A549 (cell line): ENCODE measurements around the gene MGAT5. TPM values are rescaled to one million over a fixed set of nuclear protein-coding genes. Genes with fewer than 3 reads are reported as not detected.

Source experiments
- ATAC-seq, 2 experiments: fragments of 200-7000 bp in 1 of 2; fragments of >200 bp in 1 of 2; cut with Nextera tagmentation in 1 of 2; cut with Tn5 transposase in 1 of 2; 3 replicates each; pipeline versions ENCODE4 v1.8.0 to v1.9.1; 2018 to 2020; ENCODE audit warnings: mild to moderate bottlenecking in 1 of 2, moderate library complexity in 1 of 2
- CTCF ChIA-PET: fragments of 300-600 bp; sonication (Branson Sonifier 250); formaldehyde crosslinking; extraction: SDS; loops from one replicate; lab custom pipeline; 2021; ENCODE audit warnings: antibody characterized with exemption, inconsistent platforms; lab: Yijun Ruan, JAX
- POLR2A ChIA-PET: fragments of 350-600 bp; formaldehyde crosslinking; extraction: SDS; loops from one replicate; lab custom pipeline; 2021; ENCODE audit warnings: antibody characterized with exemption, inconsistent platforms; lab: Yijun Ruan, JAX
- DNase-seq, 2 experiments: peaks; one replicate each; pipeline versions ENCODE4 v3.0.0 to v3.0.0-alpha.2; 2011 to 2016; ENCODE audit warnings: low read depth in 1 of 2, low spot score in 1 of 2
- FAIRE-seq: peaks from 2 replicates; lab custom pipeline; 2011; peaks lifted over from hg19 to GRCh38; lab: Jason Lieb, UNC
- H3K27ac ChIP-seq, 2 experiments: fragments of >200 bp; sonication (Bioruptor Twin); formaldehyde crosslinking; 3 replicates each; pipeline ENCODE4 v1.5.1; 2016 to 2017
- H3K4me1 ChIP-seq: fragments of >200 bp; sonication (Bioruptor Twin); formaldehyde crosslinking; 3 replicates; pipeline ENCODE4 v1.6.1; 2016
- H3K4me2 ChIP-seq: fragments of >200 bp; sonication (Bioruptor Twin); formaldehyde crosslinking; 3 replicates; pipeline ENCODE4 v1.6.1; 2016
- H3K4me3 ChIP-seq: fragments of >200 bp; sonication (Bioruptor Twin); formaldehyde crosslinking; 3 replicates; pipeline ENCODE4 v1.5.1; 2016
- H3K9me3 ChIP-seq: fragments of >200 bp; sonication (Bioruptor Twin); formaldehyde crosslinking; 3 replicates; pipeline ENCODE4 v1.6.1; 2016
- ATOH8 ChIP-seq: fragments of 250-450 bp; sonication (Bioruptor Pico); IDR thresholded peaks from 2 replicates; pipeline ENCODE4 v1.5.0; 2020; ENCODE audit warnings: low read depth, mild to moderate bottlenecking, moderate library complexity
- BHLHE40 ChIP-seq: IDR thresholded peaks from 2 replicates; pipeline ENCODE4 v1.6.1; 2012; ENCODE audit warnings: low read depth, low read length, inconsistent platforms
- CEBPB ChIP-seq, 2 experiments: fragments of >200 bp in 1 of 2; sonication (Bioruptor Twin) in 1 of 2; formaldehyde crosslinking in 1 of 2; IDR thresholded peaks; 2 replicates each; pipeline ENCODE4 v1.6.1; 2012 to 2016
- CHD4 ChIP-seq: fragments of 200-600 bp; sonication (generic); IDR thresholded peaks from 2 replicates; pipeline ENCODE4 v1.6.1; 2016; ENCODE audit warnings: antibody characterized with exemption, mild to moderate bottlenecking, borderline replicate concordance
- FOSB ChIP-seq: fragments of 250-450 bp; sonication (Bioruptor Pico); IDR thresholded peaks from 2 replicates; pipeline ENCODE4 v1.5.0; 2020; ENCODE audit warnings: mild to moderate bottlenecking, moderate library complexity
- FOXS1 ChIP-seq: fragments of 250-450 bp; sonication (Bioruptor Pico); IDR thresholded peaks from 2 replicates; pipeline ENCODE4 v1.5.0; 2020; ENCODE audit warnings: mild to moderate bottlenecking, moderate library complexity
- GATA3 ChIP-seq: IDR thresholded peaks from 2 replicates; pipeline ENCODE4 v1.6.1; 2012; ENCODE audit warnings: borderline replicate concordance
- HDAC2 ChIP-seq: fragments of 200-600 bp; sonication (generic); IDR thresholded peaks from 2 replicates; pipeline ENCODE4 v1.6.1; 2016
- HES2 ChIP-seq: fragments of >200 bp; sonication (Bioruptor Twin); formaldehyde crosslinking; IDR thresholded peaks from 2 replicates; pipeline ENCODE4 v1.6.1; 2016
- HOXA7 ChIP-seq: fragments of 250-450 bp; sonication (Bioruptor Pico); IDR thresholded peaks from 2 replicates; pipeline ENCODE4 v1.5.0; 2020; ENCODE audit warnings: mild to moderate bottlenecking, moderate library complexity
- HOXB13 ChIP-seq: fragments of 250-450 bp; sonication (Bioruptor Pico); IDR thresholded peaks from 2 replicates; pipeline ENCODE4 v1.5.0; 2020; ENCODE audit warnings: low read depth, mild to moderate bottlenecking, moderate library complexity
- HOXB5 ChIP-seq: fragments of 250-450 bp; sonication (Bioruptor Pico); IDR thresholded peaks from 2 replicates; pipeline ENCODE4 v1.5.0; 2020; ENCODE audit warnings: mild to moderate bottlenecking, moderate library complexity
- JUN ChIP-seq, 2 experiments: fragments of >200 bp; sonication (Bioruptor Twin); formaldehyde crosslinking; IDR thresholded peaks; 2 replicates in 1 of 2; 3 replicates in 1 of 2; pipeline ENCODE4 v1.6.1; 2016 to 2017
- KDM1A ChIP-seq: fragments of 200-600 bp; sonication (generic); IDR thresholded peaks from 2 replicates; pipeline ENCODE4 v1.6.1; 2016; ENCODE audit warnings: low read depth, mild to moderate bottlenecking
- MAFK ChIP-seq: fragments of 450-650 bp; IDR thresholded peaks from 2 replicates; pipeline ENCODE4 v1.6.1; 2014; ENCODE audit not compliant: partially characterized antibody
- MAX ChIP-seq: IDR thresholded peaks from 2 replicates; pipeline ENCODE4 v1.6.1; 2012
- MYC ChIP-seq: IDR thresholded peaks from 2 replicates; pipeline ENCODE4 v1.6.1; 2012; ENCODE audit warnings: mild to moderate bottlenecking, inconsistent platforms, low read length, improper control_type of control experiment, borderline replicate concordance
- NR3C1 ChIP-seq: fragments of >200 bp; sonication (Bioruptor Twin); formaldehyde crosslinking; IDR thresholded peaks from 3 replicates; pipeline ENCODE4 v1.6.1; 2017
- PBX3 ChIP-seq: IDR thresholded peaks from 2 replicates; pipeline ENCODE4 v1.6.1; 2012
- RAD21 ChIP-seq, 2 experiments: fragments of >200 bp in 1 of 2; sonication (Bioruptor Twin) in 1 of 2; formaldehyde crosslinking in 1 of 2; IDR thresholded peaks in 1 of 2; conservative IDR thresholded peaks in 1 of 2; 2 replicates in 1 of 2; 3 replicates in 1 of 2; pipeline ENCODE4 v1.6.1; 2012 to 2018; ENCODE audit warnings: inconsistent platforms in 1 of 2
- RCOR1 ChIP-seq: fragments of 150-350 bp; IDR thresholded peaks from 2 replicates; pipeline ENCODE4 v1.6.1; 2014; ENCODE audit warnings: antibody characterized with exemption, low read length, low read depth
- REST ChIP-seq: fragments of 200-600 bp; sonication (generic); IDR thresholded peaks from 2 replicates; pipeline ENCODE4 v1.6.1; 2016; ENCODE audit warnings: antibody characterized with exemption, mild to moderate bottlenecking, moderate library complexity
- RFX5 ChIP-seq: fragments of 450-650 bp; IDR thresholded peaks from 2 replicates; pipeline ENCODE4 v1.7.1; 2014; ENCODE audit warnings: antibody characterized with exemption, mild to moderate bottlenecking, moderate library complexity
- SMC3 ChIP-seq: fragments of >200 bp; sonication (Bioruptor Twin); formaldehyde crosslinking; IDR thresholded peaks from 3 replicates; pipeline ENCODE4 v1.6.1; 2018; ENCODE audit warnings: inconsistent platforms
- TFCP2L1 ChIP-seq: fragments of 250-450 bp; sonication (Bioruptor Pico); IDR thresholded peaks from 2 replicates; pipeline ENCODE4 v1.5.0; 2021; ENCODE audit warnings: mild to moderate bottlenecking
- TP53 ChIP-seq: fragments of 250-450 bp; sonication (Bioruptor Pico); IDR thresholded peaks from 2 replicates; pipeline ENCODE4 v1.5.0; 2021; ENCODE audit warnings: mild to moderate bottlenecking, moderate library complexity
- ZNF302 ChIP-seq: fragments of 250-450 bp; sonication (Bioruptor Pico); IDR thresholded peaks from 2 replicates; pipeline ENCODE4 v1.9.0; 2021; ENCODE audit warnings: inconsistent platforms, mild to moderate bottlenecking, moderate library complexity
- ZSCAN20 ChIP-seq: fragments of 250-450 bp; sonication (Bioruptor Pico); IDR thresholded peaks from 2 replicates; pipeline ENCODE4 v1.8.0; 2022; ENCODE audit warnings: mild to moderate bottlenecking, moderate library complexity
- WGBS: methylation state at CpG from one replicate; pipeline ENCODE4 v1.1.6; 2017; ENCODE audit errors: missing lambda C conversion rate; 5-methylcytosine and 5-hydroxymethylcytosine counted together
- polyA plus RNA-seq, 4 experiments: library from polyadenylated mRNA; depleted of rRNA in 3 of 4; stranded (reverse); fragments of >200 nt; fragmentation: RNase III in 1 of 4; extraction: RNeasy Plus Mini Kit Qiagen cat#74134 plus additional on column Dnase treatment in 1 of 4; gene quantifications; 2 replicates in 3 of 4; 3 replicates in 1 of 4; pipeline ENCODE4 v1.2.3, GENCODE V29; 2011 to 2017

The MGAT5 gene
- polyA plus RNA-seq, 2 of the 4 experiments (the other 2 are of a cell fraction): 13.2 to 17.1 TPM

- H3K4me3 ChIP-seq: no peak overlapping the region
- FAIRE-seq (no peak), ATAC-seq (no peak), DNase-seq (no peak)
- 86% methylated on average over 1 of the region's 1 CpG for WGBS
- no peaks in the 10 kb centered on the region for H3K4me1 ChIP-seq
- 0 out of 3 replicates have a peak, but pooled peaks cover 1% of the 10 kb centered on the region for H3K9me3 ChIP-seq
- TF ChIP-seq PBX3 (no peak), ZNF302 (CRISPR knock-in tag) (no peak), RFX5 (no peak), REST (no peak), FOSB (CRISPR knock-in tag) (no peak), SMC3 (no peak), TP53 (CRISPR knock-in tag) (no peak), HOXA7 (CRISPR knock-in tag) (no peak), MAX (no peak), GATA3 (no peak), KDM1A (no peak), CEBPB (IDR thresholded peaks at IDR 0.05) (no peak), CHD4 (no peak), RCOR1 (no peak)
- ChIA-PET CTCF (interaction anchor here (0.5 to 2.9 kb wide), 2 partner anchors 11 to 348 kb away, joined by 3 to 16 read pairs; no protein-coding TSS in a partner anchor), POLR2A (no interaction called here)
- H3K4me2 ChIP-seq: no peak overlapping the region
- H3K27ac ChIP-seq: no peak overlapping the region
Measured at GRCh38 chr2:134234535-134234934, 19.3 kb upstream of the MGAT5 start.

- WGBS: 87% methylated on average over 4 of the region's 4 CpGs
- Histone ChIP-seq H3K4me1 (no peaks in the 10 kb centered on the region), H3K4me3 (no peak overlapping the region), H3K27ac (no peak overlapping the region), H3K4me2 (no peak overlapping the region), H3K9me3 (no peaks in the 10 kb centered on the region)
- FAIRE-seq: no peak
- no peak for ATAC-seq
- CTCF ChIA-PET: interaction anchor here (0.8 to 2.9 kb wide), 2 partner anchors 10 to 117 kb away, joined by 3 to 16 read pairs; no protein-coding TSS in a partner anchor
- TF ChIP-seq HOXB13 (no peak), NR3C1 (no peak), FOXS1 (no peak), BHLHE40 (no peak), JUN (IDR thresholded peaks at IDR 0.05) (no peak), MAFK (no peak), HDAC2 (no peak), ATOH8 (CRISPR knock-in tag) (no peak), HES2 (no peak), MYC (no peak), MAX (no peak), ZSCAN20 (CRISPR knock-in tag) (no peak), HOXB5 (CRISPR knock-in tag) (no peak), GATA3 (no peak), TFCP2L1 (CRISPR knock-in tag) (no peak), RAD21 (conservative IDR thresholded peaks at IDR 0.05 in 1 of 2, IDR thresholded peaks at IDR 0.05 in 1 of 2) (no peak)
- DNase-seq: no peak
- POLR2A ChIA-PET: no interaction called here
Measured at GRCh38 chr2:134235510-134236144, 18.2 kb upstream of the MGAT5 start.
